ENCODE data around the gene ADD1.

DNA sequence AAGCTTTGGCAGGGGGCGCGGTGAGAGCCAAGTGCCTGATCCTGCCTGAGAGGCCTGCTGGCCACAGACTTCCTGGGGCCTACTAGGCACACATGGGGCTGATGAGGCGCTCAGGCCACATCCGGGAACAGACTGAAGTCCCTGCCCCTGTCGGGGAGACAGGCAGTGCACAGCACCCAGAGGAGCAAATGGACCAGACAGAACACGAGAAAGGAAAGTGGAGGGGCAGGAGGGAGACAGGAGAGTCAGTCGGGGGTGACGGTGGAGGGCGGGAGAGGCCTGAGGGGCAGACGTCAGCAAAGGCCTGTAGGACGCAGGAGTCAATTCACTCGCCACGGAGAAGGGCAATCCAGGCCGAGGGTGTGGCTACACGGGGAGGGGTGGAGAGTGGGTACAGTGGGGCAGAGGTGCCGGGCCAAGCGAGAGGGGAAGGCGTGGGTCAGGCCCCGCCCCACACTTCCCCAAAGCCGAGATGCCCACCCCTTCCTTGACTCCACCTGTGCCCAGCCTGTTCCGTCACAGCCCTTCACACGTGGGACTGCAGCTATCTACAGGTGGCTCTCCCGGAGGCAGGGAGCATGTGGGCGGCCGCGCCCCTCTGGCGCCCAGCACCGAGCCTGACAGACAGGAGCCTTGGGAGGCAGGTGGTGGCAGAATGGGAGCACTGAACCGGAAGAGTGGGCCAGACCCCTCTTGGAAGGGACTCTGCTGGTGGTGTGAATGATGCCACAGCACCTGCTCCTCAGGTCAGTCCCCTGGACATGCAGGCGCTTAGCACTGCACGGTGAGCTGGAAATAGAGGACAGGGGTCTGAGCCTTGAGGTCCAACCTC is 99.1 kb downstream of the ADD1 start:
- no peak for TF ChIP-seq POLR2A (IDR thresholded peaks at IDR 0.05; ENCODE audit: low read depth)
- TF ChIP-seq POLR2AphosphoS5 (IDR thresholded peaks at IDR 0.05) = no peak
